ENCODE measurements around the gene IFNLR1.

DNA sequence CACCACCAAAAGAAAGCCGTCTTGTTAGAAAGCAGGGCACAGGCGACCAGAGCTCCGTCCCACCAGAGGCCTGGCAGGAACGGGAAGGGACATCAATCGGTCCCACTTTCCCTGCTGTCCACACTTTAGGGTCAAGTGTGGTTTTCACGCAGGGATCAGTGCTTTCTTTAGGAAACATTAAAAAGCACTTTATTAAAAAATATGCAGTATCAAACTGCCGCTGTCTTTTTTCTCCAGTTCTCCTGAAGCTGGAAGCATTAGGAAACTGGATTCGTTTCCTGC, 437 bp downstream of the IFNLR1 start:
- TF ChIP-seq CTCF (IDR thresholded peaks at IDR 0.05) (no peak), POLR2A (IDR thresholded peaks at IDR 0.05) (no peak)

All from testis (tissue), 2 donors.